G401.6 (cell line): Measurements from ENCODE around the gene TSPY1.
"Not testable (repeated sequence)": the region's sequence is repeated elsewhere in the genome, so short reads cannot be mapped to it uniquely, and the experiment has no call there.

Experiments
- FAIRE-seq: peaks from 2 replicates; lab custom pipeline; 2012; peaks lifted over from hg19 to GRCh38; lab: Jason Lieb, UNC

TSPY1 gene

DNA sequence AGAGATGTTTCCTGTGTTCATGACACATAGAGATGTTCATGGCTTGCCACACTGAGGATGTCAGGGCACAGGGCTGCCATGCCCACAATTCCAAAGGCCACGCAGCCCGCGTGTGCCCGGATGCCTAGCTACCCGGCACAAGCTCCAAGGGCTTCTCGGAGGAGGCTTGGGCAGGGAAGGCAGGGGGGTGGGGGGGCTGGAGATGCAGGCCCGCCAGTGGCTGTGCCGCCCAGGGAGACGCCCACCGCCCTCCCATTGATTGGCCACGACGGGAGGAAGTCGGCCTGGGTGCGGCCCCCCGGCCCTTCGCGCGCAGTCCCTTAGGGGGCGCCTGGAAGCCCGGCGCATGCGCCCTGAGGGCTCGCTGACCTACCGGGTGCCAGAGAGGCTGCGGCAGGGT, at the start of gene TSPY1:
Gene TSPY1, plus strand, starts transcription at position 301 of the 400 bp plus-strand sequence. Its CDS starts 46 bp downstream, at position 347.
- FAIRE-seq, result not testable (repeated sequence)

- not testable (repeated sequence) for FAIRE-seq
Observed at GRCh38 chrY:9486967-9487366, 20.2 kb downstream of the TSPY1 start, which contains the start of gene TSPY9. TSS of gene TSPY9 (plus strand) at chrY:9487267. CDS start at chrY:9487313, 46 bp downstream.

DNA sequence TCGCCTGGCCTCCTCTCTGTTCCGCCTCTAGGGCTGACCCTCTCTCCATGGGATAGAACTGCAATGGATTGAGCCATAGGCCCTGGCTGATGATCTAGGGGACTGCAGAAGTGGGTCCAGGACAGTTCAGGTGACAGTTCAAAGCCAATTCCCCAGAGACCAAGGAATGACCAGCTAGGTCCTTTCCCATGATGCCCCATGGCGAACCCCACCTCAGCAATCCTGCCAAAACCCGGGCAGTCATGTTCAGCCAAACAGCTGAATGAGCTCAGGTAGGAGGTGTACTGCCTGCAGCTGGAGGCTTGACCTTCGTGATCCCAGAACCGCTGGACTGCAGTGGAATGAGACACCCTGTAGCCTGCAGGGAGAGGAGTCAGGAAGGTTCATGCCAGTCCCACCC, 37.6 kb downstream of the TSPY1 start:
- not testable (repeated sequence) for FAIRE-seq

DNA sequence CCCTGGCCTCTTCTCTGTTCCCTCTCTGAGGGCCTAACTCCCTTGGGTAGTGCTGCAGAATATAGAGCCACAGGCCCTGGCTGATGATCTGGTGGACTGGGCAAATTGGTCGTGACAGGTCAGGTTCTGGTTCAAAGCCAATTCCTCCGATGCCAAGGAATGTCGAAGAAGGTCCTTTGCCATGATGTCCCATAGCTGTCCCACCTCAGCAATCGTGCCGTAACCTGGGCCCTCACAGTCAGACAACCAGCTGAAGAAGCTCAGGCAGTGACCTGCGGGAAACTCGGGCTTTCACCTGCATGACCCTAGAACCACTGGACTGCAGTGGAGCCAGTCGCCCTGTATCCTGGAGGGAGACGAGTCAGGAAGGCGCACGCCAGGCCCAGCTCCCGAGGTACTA, 49.5 kb downstream of the TSPY1 start:
- FAIRE-seq, result not testable (repeated sequence)
